Mesothelial cell of epicardium (in vitro differentiated cells): ENCODE results near the gene BAZ2B. TPM values are rescaled to one million over a fixed set of nuclear protein-coding genes. Genes with fewer than 3 reads are reported as not detected.

Experiments used
- DNase-seq, 2 experiments: peaks; one replicate each; pipeline ENCODE4 v3.0.0; 2021; ENCODE audit warnings: low spot score in 2 of 2; ENCODE audit not compliant: unreplicated experiment in 2 of 2
- H3K27ac Mint-ChIP-seq: 2 replicates; pipeline ENCODE4 v1.8.0; 2021; ENCODE audit warnings: mixed read lengths
- H3K27me3 Mint-ChIP-seq: 2 replicates; pipeline ENCODE4 v1.8.0; 2021; ENCODE audit warnings: low read depth, mixed read lengths
- H3K36me3 Mint-ChIP-seq: 2 replicates; pipeline ENCODE4 v1.8.0; 2021; ENCODE audit warnings: mixed read lengths
- H3K4me1 Mint-ChIP-seq: 2 replicates; pipeline ENCODE4 v1.8.0; 2021; ENCODE audit warnings: mixed read lengths
- H3K4me3 Mint-ChIP-seq: 2 replicates; pipeline ENCODE4 v1.8.0; 2021; ENCODE audit warnings: mild to moderate bottlenecking, moderate library complexity, mixed read lengths
- H3K9me3 Mint-ChIP-seq: 2 replicates; pipeline ENCODE4 v1.8.0; 2021; ENCODE audit warnings: mixed read lengths
- CTCF ChIP-seq: fragments of 200-600 bp; sonication (generic); IDR thresholded peaks from one replicate; pipeline ENCODE4 v1.5.0; 2021; ENCODE audit warnings: antibody characterized with exemption; ENCODE audit not compliant: unreplicated experiment
- total RNA-seq: library from RNA; stranded (reverse); gene quantifications from 3 replicates; pipeline ENCODE4 v1.2.1, GENCODE V29; 2021

The BAZ2B gene
- total RNA-seq, 1 donor from 2014 or later = 141 TPM

- no peaks in the 10 kb centered on the region for H3K27me3 Mint-ChIP-seq
- peaks cover 18% of the 10 kb centered on the region for H3K36me3 Mint-ChIP-seq
- no peak for TF ChIP-seq CTCF
Observed at GRCh38 chr2:159651884-159652283, 35.5 kb upstream of the BAZ2B start.

GRCh38 chr2:159650574-159650973, 34.2 kb upstream of the BAZ2B start:
- H3K27me3 Mint-ChIP-seq = no peaks in the 10 kb centered on the region
- no peak overlapping the region for H3K27ac Mint-ChIP-seq
- no peak overlapping the region for H3K4me3 Mint-ChIP-seq
- peaks cover 24% of the 10 kb centered on the region for H3K36me3 Mint-ChIP-seq
- no peak for TF ChIP-seq CTCF
- no peaks in the 10 kb centered on the region for H3K4me1 Mint-ChIP-seq
- H3K9me3 Mint-ChIP-seq = peaks cover 50% of the 10 kb centered on the region
- no peak for DNase-seq

More at GRCh38 chr2:159651884-159652283, 35.5 kb upstream of the BAZ2B start:
- H3K4me1 Mint-ChIP-seq = no peaks in the 10 kb centered on the region
- peaks cover 51% of the 10 kb centered on the region for H3K9me3 Mint-ChIP-seq
- H3K4me3 Mint-ChIP-seq = no peak overlapping the region
- no peak for DNase-seq
- H3K27ac Mint-ChIP-seq = no peak overlapping the region

GRCh38 chr2:159648643-159649042, 32.3 kb upstream of the BAZ2B start:
- Mint-ChIP-seq H3K27ac (no peak overlapping the region), H3K4me1 (no peaks in the 10 kb centered on the region), H3K9me3 (peaks cover 44% of the 10 kb centered on the region), H3K27me3 (no peaks in the 10 kb centered on the region), H3K4me3 (no peak overlapping the region), H3K36me3 (peaks cover 19% of the 10 kb centered on the region)
- no peak for DNase-seq
- no peak for TF ChIP-seq CTCF

- Mint-ChIP-seq H3K9me3 (peaks cover 52% of the 10 kb centered on the region), H3K4me1 (no peaks in the 10 kb centered on the region), H3K27me3 (no peaks in the 10 kb centered on the region), H3K4me3 (no peak overlapping the region), H3K36me3 (peaks cover 19% of the 10 kb centered on the region), H3K27ac (no peak overlapping the region)
- DNase-seq = no peak
- no peak for TF ChIP-seq CTCF
Observed at GRCh38 chr2:159647667-159648066, 31.3 kb upstream of the BAZ2B start.

GRCh38 chr2:159640176-159640575, 23.8 kb upstream of the BAZ2B start:
- TF ChIP-seq CTCF = no peak
- Mint-ChIP-seq H3K4me3 (no peak overlapping the region), H3K4me1 (peaks cover 4% of the 10 kb centered on the region)

GRCh38 chr2:159639712-159640111, 23.4 kb upstream of the BAZ2B start:
- H3K9me3 Mint-ChIP-seq = peaks cover 53% of the 10 kb centered on the region
- peaks cover 24% of the 10 kb centered on the region for H3K36me3 Mint-ChIP-seq
- no peak for DNase-seq
- H3K4me1 Mint-ChIP-seq = peaks cover 6% of the 10 kb centered on the region
- no peak for TF ChIP-seq CTCF
- no peaks in the 10 kb centered on the region for H3K27me3 Mint-ChIP-seq
- no peak overlapping the region for H3K27ac Mint-ChIP-seq
- no peak overlapping the region for H3K4me3 Mint-ChIP-seq

More at GRCh38 chr2:159640176-159640575, 23.8 kb upstream of the BAZ2B start:
- Mint-ChIP-seq H3K36me3 (peaks cover 24% of the 10 kb centered on the region), H3K27ac (no peak overlapping the region), H3K27me3 (no peaks in the 10 kb centered on the region), H3K9me3 (peaks cover 53% of the 10 kb centered on the region)
- no peak for DNase-seq
